ENCODE measurements around the gene DLGAP1.

Gene DLGAP1

GRCh38 chr18:3920832-3921231 lies 534.3 kb downstream of the DLGAP1 start:
- CTCF ChIA-PET = no interaction called here
- H3K27ac Mint-ChIP-seq = no peak overlapping the region
- H3K4me1 Mint-ChIP-seq = no peaks in the 10 kb centered on the region
- no peaks in the 10 kb centered on the region for H3K9me3 Mint-ChIP-seq
- no peak for DNase-seq
- H3K36me3 Mint-ChIP-seq = no peaks in the 10 kb centered on the region
- H3K4me3 Mint-ChIP-seq = no peak overlapping the region
- H3K27me3 Mint-ChIP-seq = no peaks in the 10 kb centered on the region

- DNase-seq = no peak
- CTCF ChIA-PET = no interaction called here
- H3K9me3 Mint-ChIP-seq = no peaks in the 10 kb centered on the region
- no peaks in the 10 kb centered on the region for H3K36me3 Mint-ChIP-seq
- H3K27ac Mint-ChIP-seq = no peak overlapping the region
- no peaks in the 10 kb centered on the region for H3K4me1 Mint-ChIP-seq
- no peaks in the 10 kb centered on the region for H3K27me3 Mint-ChIP-seq
- H3K4me3 Mint-ChIP-seq = no peak overlapping the region
Observed at GRCh38 chr18:3919396-3920061, 535.6 kb downstream of the DLGAP1 start.

GRCh38 chr18:3916082-3916481 lies 539.0 kb downstream of the DLGAP1 start:
- Mint-ChIP-seq H3K36me3 (no peaks in the 10 kb centered on the region), H3K9me3 (no peaks in the 10 kb centered on the region), H3K4me1 (no peaks in the 10 kb centered on the region), H3K27me3 (no peaks in the 10 kb centered on the region), H3K4me3 (no peak overlapping the region), H3K27ac (no peak overlapping the region)
- DNase-seq = no peak
- CTCF ChIA-PET = no interaction called here

- H3K4me3 Mint-ChIP-seq = no peak overlapping the region
- H3K36me3 Mint-ChIP-seq = no peaks in the 10 kb centered on the region
- no peaks in the 10 kb centered on the region for H3K9me3 Mint-ChIP-seq
- no peak for DNase-seq
- no peaks in the 10 kb centered on the region for H3K27me3 Mint-ChIP-seq
- CTCF ChIA-PET = no interaction called here
- H3K27ac Mint-ChIP-seq = no peak overlapping the region
- no peaks in the 10 kb centered on the region for H3K4me1 Mint-ChIP-seq
Observed at GRCh38 chr18:3914833-3915610, 540.1 kb downstream of the DLGAP1 start.

GRCh38 chr18:3914109-3914508 lies 541.0 kb downstream of the DLGAP1 start:
- no peaks in the 10 kb centered on the region for H3K36me3 Mint-ChIP-seq
- no peaks in the 10 kb centered on the region for H3K4me1 Mint-ChIP-seq
- no peak overlapping the region for H3K4me3 Mint-ChIP-seq
- no peaks in the 10 kb centered on the region for H3K27me3 Mint-ChIP-seq
- no peak overlapping the region for H3K27ac Mint-ChIP-seq
- no peaks in the 10 kb centered on the region for H3K9me3 Mint-ChIP-seq
- DNase-seq = no peak
- CTCF ChIA-PET = no interaction called here

- CTCF ChIA-PET = no interaction called here
- Mint-ChIP-seq H3K4me1 (no peaks in the 10 kb centered on the region), H3K27me3 (no peaks in the 10 kb centered on the region), H3K27ac (no peak overlapping the region), H3K36me3 (no peaks in the 10 kb centered on the region), H3K4me3 (no peak overlapping the region), H3K9me3 (no peaks in the 10 kb centered on the region)
- no peak for DNase-seq
Observed at GRCh38 chr18:3912705-3913104, 542.4 kb downstream of the DLGAP1 start.

GRCh38 chr18:3911413-3911812 lies 543.7 kb downstream of the DLGAP1 start:
- Mint-ChIP-seq H3K27ac (no peak overlapping the region), H3K9me3 (no peaks in the 10 kb centered on the region), H3K27me3 (peaks cover 4% of the 10 kb centered on the region), H3K4me3 (no peak overlapping the region), H3K4me1 (no peaks in the 10 kb centered on the region), H3K36me3 (no peaks in the 10 kb centered on the region)
- CTCF ChIA-PET = no interaction called here
- no peak for DNase-seq

- no peaks in the 10 kb centered on the region for H3K9me3 Mint-ChIP-seq
- H3K4me1 Mint-ChIP-seq = no peaks in the 10 kb centered on the region
- no peak overlapping the region for H3K4me3 Mint-ChIP-seq
- H3K36me3 Mint-ChIP-seq = no peaks in the 10 kb centered on the region
- H3K27me3 Mint-ChIP-seq = peaks cover 4% of the 10 kb centered on the region
- CTCF ChIA-PET = no interaction called here
- no peak for DNase-seq
- H3K27ac Mint-ChIP-seq = no peak overlapping the region
Observed at GRCh38 chr18:3910512-3910911, 544.6 kb downstream of the DLGAP1 start.

GRCh38 chr18:3907955-3908354 lies 547.2 kb downstream of the DLGAP1 start:
- Mint-ChIP-seq H3K36me3 (no peaks in the 10 kb centered on the region), H3K4me1 (no peaks in the 10 kb centered on the region), H3K4me3 (no peak overlapping the region), H3K27me3 (peaks cover 4% of the 10 kb centered on the region), H3K9me3 (no peaks in the 10 kb centered on the region), H3K27ac (no peak overlapping the region)
- CTCF ChIA-PET = no interaction called here
- DNase-seq = no peak

- no peak for DNase-seq
- CTCF ChIA-PET = no interaction called here
- H3K9me3 Mint-ChIP-seq = no peaks in the 10 kb centered on the region
- peaks cover 4% of the 10 kb centered on the region for H3K27me3 Mint-ChIP-seq
- no peaks in the 10 kb centered on the region for H3K36me3 Mint-ChIP-seq
- H3K4me1 Mint-ChIP-seq = no peaks in the 10 kb centered on the region
- no peak overlapping the region for H3K4me3 Mint-ChIP-seq
- no peak overlapping the region for H3K27ac Mint-ChIP-seq
Observed at GRCh38 chr18:3906116-3906750, 548.9 kb downstream of the DLGAP1 start.

- no peaks in the 10 kb centered on the region for H3K4me1 Mint-ChIP-seq
Observed at GRCh38 chr18:3903337-3903736, 551.8 kb downstream of the DLGAP1 start.

GRCh38 chr18:3902676-3903075 lies 552.4 kb downstream of the DLGAP1 start:
- CTCF ChIA-PET = no interaction called here
- peaks cover 4% of the 10 kb centered on the region for H3K27me3 Mint-ChIP-seq
- H3K4me3 Mint-ChIP-seq = no peak overlapping the region
- H3K27ac Mint-ChIP-seq = no peak overlapping the region
- DNase-seq = no peak
- H3K4me1 Mint-ChIP-seq = no peaks in the 10 kb centered on the region
- H3K9me3 Mint-ChIP-seq = no peaks in the 10 kb centered on the region
- H3K36me3 Mint-ChIP-seq = no peaks in the 10 kb centered on the region

More at GRCh38 chr18:3903337-3903736, 551.8 kb downstream of the DLGAP1 start:
- Mint-ChIP-seq H3K27ac (no peak overlapping the region), H3K36me3 (no peaks in the 10 kb centered on the region), H3K27me3 (peaks cover 4% of the 10 kb centered on the region), H3K9me3 (no peaks in the 10 kb centered on the region), H3K4me3 (no peak overlapping the region)
- DNase-seq = no peak
- CTCF ChIA-PET = no interaction called here

GRCh38 chr18:3901811-3902210 lies 553.3 kb downstream of the DLGAP1 start:
- DNase-seq = no peak
- no peaks in the 10 kb centered on the region for H3K9me3 Mint-ChIP-seq
- H3K27me3 Mint-ChIP-seq = no peaks in the 10 kb centered on the region
- H3K27ac Mint-ChIP-seq = no peak overlapping the region
- no peaks in the 10 kb centered on the region for H3K4me1 Mint-ChIP-seq
- CTCF ChIA-PET = no interaction called here
- no peak overlapping the region for H3K4me3 Mint-ChIP-seq
- no peaks in the 10 kb centered on the region for H3K36me3 Mint-ChIP-seq

GRCh38 chr18:3901042-3901441 lies 554.1 kb downstream of the DLGAP1 start:
- Mint-ChIP-seq H3K27me3 (no peaks in the 10 kb centered on the region), H3K27ac (no peak overlapping the region), H3K9me3 (no peaks in the 10 kb centered on the region), H3K4me1 (no peaks in the 10 kb centered on the region), H3K36me3 (no peaks in the 10 kb centered on the region), H3K4me3 (no peak overlapping the region)
- CTCF ChIA-PET = no interaction called here
- no peak for DNase-seq

- Mint-ChIP-seq H3K27me3 (no peaks in the 10 kb centered on the region), H3K9me3 (no peaks in the 10 kb centered on the region), H3K4me1 (no peaks in the 10 kb centered on the region), H3K36me3 (no peaks in the 10 kb centered on the region), H3K27ac (no peak overlapping the region), H3K4me3 (no peak overlapping the region)
- DNase-seq = no peak
- CTCF ChIA-PET = no interaction called here
Observed at GRCh38 chr18:3900327-3900726, 554.8 kb downstream of the DLGAP1 start.
